HG03558 (cell line): Measurements from ENCODE around the gene SALL3.
"Not testable (repeated sequence)": the region's sequence is repeated elsewhere in the genome, so short reads cannot be mapped to it uniquely, and the experiment has no call there.

Experiments used
- ATAC-seq: cut with Tn5 transposase; IDR thresholded peaks from one replicate; pipeline ENCODE4 v1.9.1; 2021; ENCODE audit warnings: moderate number of reproducible peaks; ENCODE audit not compliant: unreplicated experiment; ENCODE audit errors: extremely low read depth

SALL3 gene

GRCh38 chr18:78979730-78980278 is at the start of gene SALL3:
SALL3 (plus strand) TSS chr18:78979818; CDS start chr18:78980275, 457 bp downstream.
- ATAC-seq, result no peak

GRCh38 chr18:78932281-78932680 is 47.3 kb upstream of the SALL3 start:
- no peak for ATAC-seq

- no peak for ATAC-seq
Measured at GRCh38 chr18:78934003-78934402, 45.6 kb upstream of the SALL3 start.

- ATAC-seq, result no peak
Measured at GRCh38 chr18:78934551-78935225, 44.9 kb upstream of the SALL3 start.

GRCh38 chr18:78935406-78935805 is 44.2 kb upstream of the SALL3 start:
- ATAC-seq, result no peak

GRCh38 chr18:78936251-78937005 is 43.2 kb upstream of the SALL3 start:
- no peak for ATAC-seq

GRCh38 chr18:78937166-78937565 is 42.5 kb upstream of the SALL3 start:
- ATAC-seq, result no peak

GRCh38 chr18:78939105-78939504 is 40.5 kb upstream of the SALL3 start:
- no peak for ATAC-seq

- ATAC-seq, result no peak
Measured at GRCh38 chr18:78939734-78940494, 39.7 kb upstream of the SALL3 start.

- not testable (repeated sequence) for ATAC-seq
Measured at GRCh38 chr18:78942236-78942635, 37.4 kb upstream of the SALL3 start.

GRCh38 chr18:78945628-78946027 is 34.0 kb upstream of the SALL3 start:
- no peak for ATAC-seq

- no peak for ATAC-seq
Measured at GRCh38 chr18:78947291-78947690, 32.3 kb upstream of the SALL3 start.

GRCh38 chr18:78948221-78948620 is 31.4 kb upstream of the SALL3 start:
- ATAC-seq, result no peak

- no peak for ATAC-seq
Measured at GRCh38 chr18:78948707-78949106, 30.9 kb upstream of the SALL3 start.

GRCh38 chr18:78949216-78949615 is 30.4 kb upstream of the SALL3 start:
- no peak for ATAC-seq

GRCh38 chr18:78950386-78950785 is 29.2 kb upstream of the SALL3 start:
- ATAC-seq, result no peak

GRCh38 chr18:78953566-78953965 is 26.1 kb upstream of the SALL3 start:
- ATAC-seq, result no peak

GRCh38 chr18:78955051-78955450 is 24.6 kb upstream of the SALL3 start:
- no peak for ATAC-seq

GRCh38 chr18:78957140-78957539 is 22.5 kb upstream of the SALL3 start:
- no peak for ATAC-seq

GRCh38 chr18:78960709-78961108 is 18.9 kb upstream of the SALL3 start:
- ATAC-seq, result no peak

GRCh38 chr18:78962098-78962497 is 17.5 kb upstream of the SALL3 start:
- no peak for ATAC-seq
